Chondrocyte (in vitro differentiated cells): ENCODE data around the gene NDC80. TPM values are rescaled to one million over a fixed set of nuclear protein-coding genes. Genes with fewer than 3 reads are reported as not detected.

Experiments
- DNase-seq: peaks from one replicate; pipeline ENCODE4 v3.0.0; 2021; ENCODE audit warnings: mixed read lengths, low spot score
- H3K27ac Mint-ChIP-seq: one replicate; pipeline ENCODE4 v1.8.0; 2021; ENCODE audit warnings: mild to moderate bottlenecking, moderate library complexity, mixed read lengths; ENCODE audit not compliant: unreplicated experiment
- H3K27me3 Mint-ChIP-seq: 2 replicates; pipeline ENCODE4 v1.8.0; 2021; ENCODE audit warnings: low read depth, mixed read lengths
- H3K36me3 Mint-ChIP-seq: 2 replicates; pipeline ENCODE4 v1.8.0; 2021; ENCODE audit warnings: low read depth, mixed read lengths
- H3K4me1 Mint-ChIP-seq: 2 replicates; pipeline ENCODE4 v1.8.0; 2021; ENCODE audit warnings: low read depth, mild to moderate bottlenecking, mixed read lengths
- H3K4me3 Mint-ChIP-seq: one replicate; pipeline ENCODE4 v1.8.0; 2021; ENCODE audit warnings: mild to moderate bottlenecking, moderate library complexity, mixed read lengths; ENCODE audit not compliant: unreplicated experiment
- H3K9me3 Mint-ChIP-seq: 2 replicates; pipeline ENCODE4 v1.8.0; 2021; ENCODE audit warnings: low read depth, mixed read lengths
- total RNA-seq: library from RNA; stranded (reverse); gene quantifications from 3 replicates; pipeline ENCODE4 v1.2.1, GENCODE V29; 2021
- TF ChIP-seq, protein P1 (sequence below): fragments of 200-600 bp; sonication (generic); IDR thresholded peaks from 2 replicates; pipeline ENCODE4 v1.5.0; 2021; ENCODE audit warnings: antibody characterized with exemption, mild to moderate bottlenecking, moderate library complexity

Gene NDC80
- total RNA-seq, 1 donor from 2014 or later: 5.8 TPM

DNA sequence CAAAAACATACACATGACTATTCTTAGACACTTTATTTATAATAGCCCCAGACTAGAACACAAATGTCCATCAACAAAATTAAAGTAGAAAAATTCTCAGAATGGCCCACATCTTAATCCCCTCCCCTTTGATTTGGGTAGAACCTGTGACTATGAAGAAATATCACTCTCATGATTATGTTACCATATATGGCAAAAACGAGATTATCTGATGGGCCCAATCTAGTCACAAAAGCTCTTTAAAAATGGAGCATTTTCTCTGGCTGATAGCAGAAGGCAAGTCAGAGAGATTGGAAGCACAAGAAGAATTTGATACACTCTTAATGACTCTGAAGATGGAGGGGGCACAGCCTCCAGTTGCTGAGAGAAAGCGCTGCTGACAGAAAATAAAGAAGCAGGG is 39.6 kb upstream of the NDC80 start:
- H3K9me3 Mint-ChIP-seq: peaks cover 6% of the 10 kb centered on the region
- no peak overlapping the region for H3K4me3 Mint-ChIP-seq
- H3K27me3 Mint-ChIP-seq: no peaks in the 10 kb centered on the region
- DNase-seq: no peak
- peaks cover 18% of the 10 kb centered on the region for H3K4me1 Mint-ChIP-seq
- no peak overlapping the region for H3K27ac Mint-ChIP-seq
- TF ChIP-seq, protein P1, sequence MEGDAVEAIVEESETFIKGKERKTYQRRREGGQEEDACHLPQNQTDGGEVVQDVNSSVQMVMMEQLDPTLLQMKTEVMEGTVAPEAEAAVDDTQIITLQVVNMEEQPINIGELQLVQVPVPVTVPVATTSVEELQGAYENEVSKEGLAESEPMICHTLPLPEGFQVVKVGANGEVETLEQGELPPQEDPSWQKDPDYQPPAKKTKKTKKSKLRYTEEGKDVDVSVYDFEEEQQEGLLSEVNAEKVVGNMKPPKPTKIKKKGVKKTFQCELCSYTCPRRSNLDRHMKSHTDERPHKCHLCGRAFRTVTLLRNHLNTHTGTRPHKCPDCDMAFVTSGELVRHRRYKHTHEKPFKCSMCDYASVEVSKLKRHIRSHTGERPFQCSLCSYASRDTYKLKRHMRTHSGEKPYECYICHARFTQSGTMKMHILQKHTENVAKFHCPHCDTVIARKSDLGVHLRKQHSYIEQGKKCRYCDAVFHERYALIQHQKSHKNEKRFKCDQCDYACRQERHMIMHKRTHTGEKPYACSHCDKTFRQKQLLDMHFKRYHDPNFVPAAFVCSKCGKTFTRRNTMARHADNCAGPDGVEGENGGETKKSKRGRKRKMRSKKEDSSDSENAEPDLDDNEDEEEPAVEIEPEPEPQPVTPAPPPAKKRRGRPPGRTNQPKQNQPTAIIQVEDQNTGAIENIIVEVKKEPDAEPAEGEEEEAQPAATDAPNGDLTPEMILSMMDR: no peak
- peaks cover 4% of the 10 kb centered on the region for H3K36me3 Mint-ChIP-seq

DNA sequence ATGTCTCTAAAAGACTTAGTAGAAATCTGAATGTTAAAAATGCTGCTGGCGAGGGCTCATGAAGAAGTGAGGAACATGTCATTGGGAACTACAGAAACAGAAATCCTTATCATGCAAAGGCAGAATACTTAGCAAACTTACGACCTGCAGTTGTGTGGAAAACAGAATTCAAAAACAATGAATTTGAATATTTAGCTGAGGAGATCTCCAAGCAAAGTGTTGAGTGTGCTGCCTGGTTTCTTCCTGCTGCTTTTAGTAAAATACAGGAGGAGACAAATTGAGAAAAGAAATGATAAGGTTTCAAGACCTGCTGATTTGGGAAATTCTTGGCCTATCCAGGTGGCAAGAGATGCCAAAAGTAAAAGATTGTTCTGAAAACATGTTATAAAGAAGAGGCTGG is 38.6 kb upstream of the NDC80 start:
- Mint-ChIP-seq H3K4me1 (peaks cover 29% of the 10 kb centered on the region), H3K4me3 (no peak overlapping the region), H3K27ac (no peak overlapping the region), H3K9me3 (peaks cover 6% of the 10 kb centered on the region), H3K36me3 (peaks cover 4% of the 10 kb centered on the region), H3K27me3 (no peaks in the 10 kb centered on the region)
- TF ChIP-seq, protein P1: no peak
- no peak for DNase-seq

DNA sequence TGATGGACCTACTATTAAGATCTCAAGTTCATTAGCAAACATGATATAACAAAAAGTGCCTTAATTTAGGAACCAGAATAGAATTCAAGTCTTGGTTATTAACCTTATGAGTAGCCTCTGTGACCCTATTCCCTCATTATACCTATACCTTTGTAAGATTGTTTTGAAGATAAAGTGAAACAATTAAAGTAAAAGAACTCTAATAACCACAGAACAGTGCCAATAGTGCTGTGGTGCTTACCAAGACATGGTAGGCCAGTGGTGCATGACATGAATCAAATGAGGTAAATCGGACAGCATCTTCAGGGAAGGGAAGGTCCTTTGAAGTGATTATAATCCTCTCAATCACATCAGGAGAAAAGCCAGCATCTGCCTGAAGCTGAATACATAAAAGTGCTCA is 36.5 kb upstream of the NDC80 start:
- Mint-ChIP-seq H3K9me3 (peaks cover 6% of the 10 kb centered on the region), H3K4me1 (peaks cover 26% of the 10 kb centered on the region), H3K36me3 (peaks cover 4% of the 10 kb centered on the region), H3K27me3 (no peaks in the 10 kb centered on the region), H3K4me3 (no peak overlapping the region), H3K27ac (no peak overlapping the region)
- TF ChIP-seq, protein P1: no peak
- DNase-seq: no peak

DNA sequence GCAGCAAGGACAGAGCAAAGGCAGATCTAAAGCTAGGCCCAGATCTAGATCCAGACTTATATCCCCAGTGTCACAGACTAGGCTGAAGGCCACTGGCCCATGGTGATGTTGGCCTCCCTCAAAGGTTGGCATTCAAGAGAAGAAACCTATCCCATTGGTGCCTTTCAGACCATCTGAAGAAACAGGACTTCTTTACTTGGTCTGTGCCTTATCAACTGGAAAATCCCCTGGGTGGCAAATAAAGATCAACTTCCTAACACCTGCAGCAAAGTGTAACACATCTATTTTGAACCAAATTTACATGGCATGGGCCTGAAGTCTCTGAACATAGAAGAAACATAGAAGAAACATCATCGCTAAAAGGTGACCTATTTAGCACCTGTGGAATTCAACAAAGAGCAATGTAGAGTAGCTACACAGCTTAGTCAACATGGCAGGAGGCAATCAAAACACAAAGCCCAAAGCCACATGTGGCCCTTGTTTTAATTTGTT is 35.9 kb upstream of the NDC80 start:
- peaks cover 6% of the 10 kb centered on the region for H3K9me3 Mint-ChIP-seq
- H3K4me3 Mint-ChIP-seq: no peak overlapping the region
- H3K36me3 Mint-ChIP-seq: peaks cover 4% of the 10 kb centered on the region
- H3K27ac Mint-ChIP-seq: no peak overlapping the region
- DNase-seq: no peak
- H3K27me3 Mint-ChIP-seq: no peaks in the 10 kb centered on the region
- peaks cover 26% of the 10 kb centered on the region for H3K4me1 Mint-ChIP-seq
- TF ChIP-seq, protein P1: no peak

DNA sequence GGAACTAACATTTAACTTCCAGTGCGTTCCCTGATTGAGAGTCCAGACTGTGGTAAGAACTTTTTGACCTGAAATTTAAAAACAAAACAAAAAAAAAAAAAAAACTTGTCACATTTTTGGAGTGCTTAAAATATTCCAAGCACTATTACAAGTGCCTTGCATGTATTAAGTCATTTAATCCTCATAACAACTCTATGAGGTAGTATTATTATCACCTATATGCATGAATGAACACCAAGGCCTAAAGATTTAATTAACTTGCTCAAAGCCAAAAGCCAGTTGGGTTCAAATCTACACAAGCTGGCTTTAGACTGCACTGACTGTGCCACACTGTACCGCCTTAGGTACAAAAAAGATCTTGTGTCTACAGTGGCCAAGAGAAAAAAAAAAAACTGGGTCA is 35.3 kb upstream of the NDC80 start:
- Mint-ChIP-seq H3K4me3 (no peak overlapping the region), H3K27me3 (no peaks in the 10 kb centered on the region), H3K36me3 (peaks cover 4% of the 10 kb centered on the region), H3K4me1 (peaks cover 26% of the 10 kb centered on the region), H3K9me3 (peaks cover 6% of the 10 kb centered on the region), H3K27ac (peak overlapping the region; percentile 81)
- TF ChIP-seq, protein P1: no peak
- DNase-seq: no peak
